ENCODE measurements around the gene BID.
"Not testable (repeated sequence)": the region's sequence is repeated elsewhere in the genome, so short reads cannot be mapped to it uniquely, and the experiment has no call there.

DNA sequence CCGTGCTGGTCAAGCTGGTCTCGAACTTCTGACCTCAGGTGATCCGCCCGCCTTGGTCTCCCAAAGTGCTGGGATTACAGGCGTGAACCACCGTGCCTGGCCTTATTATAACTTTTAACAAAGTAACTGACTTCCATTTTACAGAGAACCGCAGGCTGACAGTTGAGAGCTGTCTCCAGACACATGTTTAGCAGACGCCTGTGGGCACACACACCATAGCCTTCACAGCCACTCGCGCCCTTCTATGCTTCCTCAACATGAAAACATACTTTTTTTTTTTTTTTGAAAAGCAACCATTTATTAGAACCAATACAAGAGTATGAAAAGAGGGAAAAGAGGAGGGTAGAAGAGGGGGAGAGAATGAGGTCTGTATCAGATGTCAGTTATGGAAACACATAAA lies 10.8 kb downstream of the BID start:
- TF ChIP-seq, protein P1, sequence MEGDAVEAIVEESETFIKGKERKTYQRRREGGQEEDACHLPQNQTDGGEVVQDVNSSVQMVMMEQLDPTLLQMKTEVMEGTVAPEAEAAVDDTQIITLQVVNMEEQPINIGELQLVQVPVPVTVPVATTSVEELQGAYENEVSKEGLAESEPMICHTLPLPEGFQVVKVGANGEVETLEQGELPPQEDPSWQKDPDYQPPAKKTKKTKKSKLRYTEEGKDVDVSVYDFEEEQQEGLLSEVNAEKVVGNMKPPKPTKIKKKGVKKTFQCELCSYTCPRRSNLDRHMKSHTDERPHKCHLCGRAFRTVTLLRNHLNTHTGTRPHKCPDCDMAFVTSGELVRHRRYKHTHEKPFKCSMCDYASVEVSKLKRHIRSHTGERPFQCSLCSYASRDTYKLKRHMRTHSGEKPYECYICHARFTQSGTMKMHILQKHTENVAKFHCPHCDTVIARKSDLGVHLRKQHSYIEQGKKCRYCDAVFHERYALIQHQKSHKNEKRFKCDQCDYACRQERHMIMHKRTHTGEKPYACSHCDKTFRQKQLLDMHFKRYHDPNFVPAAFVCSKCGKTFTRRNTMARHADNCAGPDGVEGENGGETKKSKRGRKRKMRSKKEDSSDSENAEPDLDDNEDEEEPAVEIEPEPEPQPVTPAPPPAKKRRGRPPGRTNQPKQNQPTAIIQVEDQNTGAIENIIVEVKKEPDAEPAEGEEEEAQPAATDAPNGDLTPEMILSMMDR (IDR thresholded peaks at IDR 0.05; ENCODE audit: low read depth, low read length, poor library complexity, severe bottlenecking): not testable (repeated sequence)
- not testable (repeated sequence) for TF ChIP-seq EZH2phosphoT487 (IDR thresholded peaks at IDR 0.05; ENCODE audit: borderline replicate concordance, low read length)

Data from DOHH2 (cell line).